Right hindlimb (tissue), 1 donor: Measurements from ENCODE around the gene VILL.
"Not testable (repeated sequence)": the region's sequence is repeated elsewhere in the genome, so short reads cannot be mapped to it uniquely, and the experiment has no call there.

Experiments used
- DNase-seq: peaks from one replicate; pipeline ENCODE4 v3.0.0-alpha.2; 2018

Gene VILL

DNA sequence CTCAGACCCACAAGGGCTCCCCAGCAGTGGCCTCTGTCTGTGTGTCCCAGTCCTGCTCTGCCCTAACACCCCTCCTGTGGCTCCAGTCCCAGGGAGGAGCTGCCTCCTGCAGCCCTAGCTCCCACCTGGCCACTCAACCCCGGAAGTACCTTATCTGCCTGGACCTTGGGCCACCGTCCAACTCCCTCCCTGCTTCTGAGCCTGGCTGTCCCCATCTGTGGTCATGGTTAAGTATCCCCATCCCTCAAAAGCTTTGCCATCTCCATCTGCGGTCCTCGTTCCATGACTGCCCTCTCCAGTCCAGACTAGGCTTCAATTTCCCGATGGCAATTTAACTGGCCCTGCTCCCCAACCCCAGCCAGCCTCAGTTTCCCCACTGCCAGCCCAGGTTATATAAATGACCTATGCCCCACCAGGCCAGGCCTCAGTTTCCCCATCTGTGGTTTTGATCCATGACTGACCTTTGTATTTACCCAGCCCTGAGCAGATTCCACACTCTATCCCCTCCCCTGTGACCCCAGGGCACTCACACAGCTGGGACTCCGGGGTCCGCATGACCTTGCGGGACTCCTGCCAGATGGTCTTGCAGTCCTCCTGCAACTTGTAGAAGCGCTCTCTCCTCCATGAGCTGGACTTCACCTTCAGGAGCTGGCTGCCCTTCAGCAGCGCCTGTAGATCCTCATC, 29.2 kb downstream of the VILL start:
- peak; percentile 17 for DNase-seq

DNA sequence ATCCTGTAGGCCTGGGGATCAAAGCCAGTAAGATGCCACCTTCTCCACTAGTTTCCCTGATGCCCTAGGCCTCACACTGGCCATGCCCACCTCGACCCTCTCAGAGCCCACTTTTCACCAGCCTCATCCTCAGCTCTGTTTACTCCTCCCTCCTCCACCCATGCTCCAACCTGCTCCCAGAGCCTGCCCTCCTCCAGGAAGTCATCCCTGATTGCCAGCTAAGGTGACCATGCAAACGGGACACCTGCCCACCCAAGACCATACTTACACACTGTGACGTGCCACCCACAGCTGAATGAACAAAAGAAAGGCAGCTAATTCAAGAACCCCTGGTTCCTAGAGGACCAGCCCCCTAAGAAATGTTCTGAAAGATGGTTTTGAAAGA, 29.7 kb downstream of the VILL start:
- no peak for DNase-seq

DNA sequence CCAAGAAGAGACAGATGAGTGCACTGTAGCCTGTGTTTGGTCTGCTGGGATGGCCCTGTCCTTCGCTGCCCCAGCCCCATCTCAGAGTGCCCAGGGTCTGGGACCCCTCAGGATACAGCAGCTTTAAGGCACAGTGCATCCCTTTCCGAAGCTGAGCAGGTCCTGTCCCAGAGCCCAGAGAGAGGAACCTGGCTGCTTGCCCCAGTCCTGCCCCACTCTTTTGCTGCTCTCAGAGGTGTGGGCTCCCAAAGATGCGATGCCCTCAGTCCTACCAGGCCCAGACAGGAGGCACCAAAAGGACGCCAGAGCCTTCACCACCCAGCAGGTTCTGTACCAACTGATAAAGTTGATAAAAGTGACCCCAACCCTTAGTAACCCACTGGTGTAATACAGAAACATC, 30.6 kb downstream of the VILL start:
- DNase-seq: peak; percentile 20

DNA sequence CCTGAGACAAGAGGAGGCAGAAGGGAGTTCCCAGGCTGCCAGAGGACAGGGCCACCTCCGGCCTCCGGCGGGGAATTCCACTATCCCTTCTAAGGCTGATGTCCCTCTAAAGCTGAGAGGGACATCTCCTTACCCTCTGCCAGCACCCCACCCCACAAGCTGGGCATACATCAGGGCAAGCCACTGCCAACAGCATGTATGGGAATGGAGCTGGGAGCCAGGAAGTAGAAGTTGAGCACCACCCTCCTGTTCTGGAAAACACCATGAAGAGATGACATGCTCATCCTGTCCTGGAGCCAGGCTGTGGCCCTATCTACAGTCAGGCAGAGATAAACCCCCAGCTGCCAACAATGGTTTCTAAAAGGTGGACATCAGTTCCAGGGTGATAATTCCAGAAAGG, 31.7 kb downstream of the VILL start:
- peak; percentile 17 for DNase-seq

DNA sequence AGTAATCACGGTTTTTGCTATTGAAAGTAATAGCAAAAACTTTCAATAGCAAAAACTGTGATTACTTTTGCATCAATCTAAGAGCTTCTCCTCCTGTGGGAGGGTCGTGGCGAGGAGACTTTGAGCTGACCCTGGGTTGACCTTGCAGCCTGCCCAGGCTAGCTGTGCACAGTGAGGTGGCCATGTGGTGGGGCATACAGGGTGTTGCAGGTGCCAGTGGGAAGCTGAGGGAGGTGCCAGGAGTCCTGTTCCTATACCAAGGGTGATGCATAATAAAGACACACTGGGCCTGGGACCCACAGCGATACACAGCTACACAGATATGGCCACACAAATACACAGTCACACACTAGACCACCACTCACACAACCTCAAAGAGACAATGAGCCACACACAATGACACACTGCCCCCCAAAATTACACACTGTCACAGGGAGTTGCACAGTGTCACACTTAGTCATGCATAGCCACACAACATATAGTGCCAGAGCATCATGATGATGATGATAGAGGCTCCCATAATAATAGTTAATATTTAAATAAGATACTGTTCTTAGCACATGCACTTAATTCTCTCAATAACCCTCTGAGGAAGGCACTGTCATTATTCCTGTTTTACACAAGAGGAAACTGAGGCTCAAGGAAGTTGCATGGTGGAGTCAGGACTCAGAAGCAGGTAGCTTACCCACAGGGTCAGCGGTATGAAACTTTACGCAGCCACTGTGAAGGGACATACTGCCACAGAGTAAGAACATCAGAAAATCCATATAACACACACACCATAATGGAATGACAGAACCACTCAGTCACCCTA, 32.5 kb downstream of the VILL start:
- DNase-seq: peak; percentile 15

DNA sequence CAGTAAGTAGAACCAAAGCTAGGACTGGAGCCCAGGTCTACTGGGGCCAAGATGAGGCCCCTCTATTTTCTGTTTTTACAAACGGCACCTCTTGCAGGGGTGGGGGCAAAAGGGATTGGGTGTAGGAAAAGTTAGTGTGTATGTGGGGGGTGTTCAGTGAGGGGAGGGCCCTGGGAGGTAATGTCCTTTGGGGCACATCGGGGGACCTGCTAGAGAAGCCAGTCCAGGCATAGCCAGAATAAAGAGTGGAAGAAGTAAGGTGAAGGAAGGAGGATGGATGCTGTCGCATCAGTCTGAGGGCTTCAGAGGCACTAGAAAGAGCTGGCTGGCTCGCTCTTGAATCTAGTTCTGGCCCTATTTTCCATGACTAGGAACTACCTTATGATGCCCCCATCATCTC, 36.3 kb downstream of the VILL start:
- DNase-seq: no peak

DNA sequence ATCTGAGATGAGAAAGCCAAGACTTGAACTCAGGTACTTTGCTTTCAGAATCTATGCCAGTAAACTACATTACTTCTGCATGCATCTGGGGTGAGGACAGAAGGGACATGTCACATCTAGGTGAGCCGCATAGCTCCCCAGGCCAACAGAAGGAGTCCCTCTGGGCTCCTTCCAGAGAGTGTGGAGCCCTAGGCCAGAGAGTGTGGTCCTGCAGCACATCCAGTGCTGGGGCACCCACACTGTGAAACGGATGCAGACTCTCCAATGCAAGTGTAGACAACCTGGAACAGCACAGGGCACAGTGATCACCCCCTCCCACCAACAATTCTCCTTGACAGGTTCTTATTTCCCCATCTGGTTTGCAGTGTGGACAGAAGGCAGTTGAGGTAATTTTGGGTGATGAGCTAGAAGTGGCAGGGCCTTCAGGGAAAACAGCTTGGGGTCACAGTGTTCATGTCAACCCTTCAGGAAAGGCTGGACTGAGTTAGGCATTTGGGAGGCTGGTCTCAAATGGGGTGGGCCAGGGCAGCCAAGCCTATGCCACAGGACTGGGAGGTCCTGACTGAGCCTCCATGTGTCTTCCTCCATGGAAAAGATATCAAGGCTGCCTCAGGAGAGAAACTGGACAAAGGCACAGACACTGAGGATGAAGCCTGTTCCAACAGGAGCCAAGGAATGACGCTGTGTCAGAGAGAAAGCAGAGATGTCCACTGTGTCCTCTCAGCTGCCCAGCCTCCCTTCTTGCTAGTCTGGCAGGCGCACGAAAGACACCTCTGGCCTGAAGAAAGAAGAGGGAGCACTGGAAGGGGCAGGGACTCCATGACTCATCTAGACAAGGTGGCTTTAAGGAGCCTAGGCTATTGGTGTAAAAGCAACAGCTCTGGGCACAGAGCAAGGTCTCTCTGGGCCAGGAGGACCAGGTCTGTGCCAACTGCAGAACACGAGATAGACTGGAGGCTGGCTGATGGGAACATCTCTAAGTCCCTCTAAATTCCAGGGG, 37.2 kb downstream of the VILL start:
- DNase-seq: peak; percentile 16

DNA sequence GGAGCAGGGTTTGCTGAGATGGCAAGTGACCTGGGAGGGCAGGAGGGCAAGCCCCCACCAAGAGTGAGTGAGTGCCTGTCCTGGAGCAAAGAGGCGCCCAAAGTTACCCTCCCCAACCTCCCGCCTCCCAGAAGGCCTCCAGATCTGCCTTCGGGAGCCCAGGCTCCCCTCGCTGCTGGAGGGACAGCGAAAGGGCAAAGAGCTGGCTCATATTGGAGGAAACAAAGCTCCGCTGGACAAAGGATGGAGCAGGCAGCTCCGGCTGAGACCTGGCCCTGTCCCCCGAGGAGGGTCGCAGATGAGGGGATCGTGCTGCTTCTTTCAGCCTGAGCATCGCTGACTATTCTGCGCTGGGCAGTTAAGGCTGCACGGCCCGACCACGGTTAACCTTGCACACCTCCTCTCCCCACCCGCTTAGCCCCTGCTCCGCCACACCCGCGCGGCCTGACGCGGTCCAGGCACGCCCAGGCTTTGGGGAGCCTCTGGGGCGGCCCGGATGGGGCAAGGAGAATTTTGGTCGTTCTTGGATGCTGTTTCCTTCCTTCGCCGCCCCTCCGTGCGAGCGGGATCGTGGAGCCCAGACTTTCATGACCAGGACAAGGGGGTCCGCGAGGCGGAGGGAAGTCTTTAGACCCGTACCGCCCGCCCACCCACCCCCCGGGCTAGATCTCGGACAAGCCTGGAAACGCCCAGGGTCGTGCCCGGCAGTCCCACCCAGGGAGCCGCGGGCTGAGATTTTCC, 38.2 kb downstream of the VILL start:
- peak; percentile 48 for DNase-seq

DNA sequence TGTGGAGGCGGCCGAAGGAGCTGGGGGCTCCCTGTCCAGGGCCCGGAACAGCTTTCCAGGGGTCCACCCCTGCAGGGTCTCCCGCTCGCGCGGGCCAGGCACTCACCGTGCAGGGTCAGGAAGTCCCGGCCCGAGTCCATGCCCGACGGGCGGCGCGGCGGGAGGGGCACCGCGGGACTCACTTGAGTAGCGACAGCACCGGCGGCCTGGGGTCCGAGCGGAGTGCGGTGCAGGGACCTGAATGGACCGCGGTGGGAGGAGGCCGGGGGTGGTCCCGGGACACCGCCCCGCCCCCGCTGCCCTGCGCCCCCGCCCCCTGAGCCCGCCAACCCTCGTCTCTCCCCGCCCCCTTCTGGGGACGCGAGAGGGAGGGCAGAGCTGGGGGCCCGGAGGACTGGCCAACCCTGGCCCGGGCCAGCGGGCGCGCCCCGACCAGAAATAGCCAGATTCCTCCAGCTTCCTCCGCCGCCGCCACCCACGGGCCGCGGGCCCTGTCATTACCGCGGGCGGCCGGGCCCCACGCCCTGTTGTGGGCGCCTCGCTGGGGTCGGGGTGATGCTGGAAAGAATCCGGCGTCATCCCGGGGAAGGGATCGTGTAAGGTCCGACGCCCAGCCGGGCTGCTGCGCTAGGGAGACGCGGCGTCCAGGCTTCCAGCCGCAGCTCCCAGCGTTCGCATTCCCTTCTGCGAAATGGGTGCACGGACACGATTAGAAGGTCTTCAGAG, 39.0 kb downstream of the VILL start, which contains the start of gene PLCD1:
TSS of gene PLCD1 (minus strand) at position 243 of the 726 bp plus-strand sequence. CDS start at position 140, 103 bp downstream.
- peak; percentile 91 for DNase-seq

DNA sequence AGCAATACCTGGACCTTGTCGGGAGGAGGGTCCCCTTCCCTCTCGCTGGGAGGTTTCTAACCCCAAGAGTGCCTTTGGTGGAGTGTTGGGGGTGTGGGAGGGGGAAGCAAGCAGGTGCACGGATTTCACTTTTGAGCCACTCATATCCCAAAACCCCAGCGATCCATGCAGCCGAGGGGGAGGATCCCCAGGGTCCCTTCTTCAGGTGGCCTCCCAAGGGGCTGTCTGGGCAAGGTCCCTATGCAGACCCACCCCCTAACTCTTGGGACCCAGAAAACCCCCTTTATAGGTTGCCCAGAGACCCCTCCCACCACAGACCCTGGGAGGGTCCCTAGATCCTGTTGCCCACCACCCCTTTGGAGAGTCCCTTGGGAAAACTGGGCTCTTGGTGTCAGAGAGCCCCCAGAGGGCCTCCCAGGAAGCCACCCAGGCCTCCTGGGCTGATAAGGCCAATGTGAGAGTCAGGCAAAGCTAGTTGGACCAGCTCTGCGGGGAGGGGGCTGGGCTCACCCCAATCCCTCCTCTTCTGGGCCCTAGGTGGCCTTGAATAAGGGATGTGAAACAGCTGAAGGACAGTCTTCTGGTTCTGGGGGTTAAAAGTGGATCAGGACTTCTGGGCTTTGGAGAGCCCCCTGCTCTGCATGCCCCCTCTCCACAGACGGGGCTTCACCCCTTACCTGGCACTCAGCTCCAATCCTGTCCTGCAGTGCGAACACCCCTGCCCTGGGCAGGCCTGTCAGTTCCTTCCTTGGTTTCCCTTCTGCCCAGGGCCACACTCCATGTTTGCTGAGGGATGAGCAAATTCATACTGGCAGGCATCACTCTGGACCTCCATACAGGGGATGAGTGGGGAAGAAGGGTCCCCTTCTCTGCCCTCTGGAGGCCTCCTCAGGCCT, 39.8 kb downstream of the VILL start:
- peak; percentile 23 for DNase-seq

DNA sequence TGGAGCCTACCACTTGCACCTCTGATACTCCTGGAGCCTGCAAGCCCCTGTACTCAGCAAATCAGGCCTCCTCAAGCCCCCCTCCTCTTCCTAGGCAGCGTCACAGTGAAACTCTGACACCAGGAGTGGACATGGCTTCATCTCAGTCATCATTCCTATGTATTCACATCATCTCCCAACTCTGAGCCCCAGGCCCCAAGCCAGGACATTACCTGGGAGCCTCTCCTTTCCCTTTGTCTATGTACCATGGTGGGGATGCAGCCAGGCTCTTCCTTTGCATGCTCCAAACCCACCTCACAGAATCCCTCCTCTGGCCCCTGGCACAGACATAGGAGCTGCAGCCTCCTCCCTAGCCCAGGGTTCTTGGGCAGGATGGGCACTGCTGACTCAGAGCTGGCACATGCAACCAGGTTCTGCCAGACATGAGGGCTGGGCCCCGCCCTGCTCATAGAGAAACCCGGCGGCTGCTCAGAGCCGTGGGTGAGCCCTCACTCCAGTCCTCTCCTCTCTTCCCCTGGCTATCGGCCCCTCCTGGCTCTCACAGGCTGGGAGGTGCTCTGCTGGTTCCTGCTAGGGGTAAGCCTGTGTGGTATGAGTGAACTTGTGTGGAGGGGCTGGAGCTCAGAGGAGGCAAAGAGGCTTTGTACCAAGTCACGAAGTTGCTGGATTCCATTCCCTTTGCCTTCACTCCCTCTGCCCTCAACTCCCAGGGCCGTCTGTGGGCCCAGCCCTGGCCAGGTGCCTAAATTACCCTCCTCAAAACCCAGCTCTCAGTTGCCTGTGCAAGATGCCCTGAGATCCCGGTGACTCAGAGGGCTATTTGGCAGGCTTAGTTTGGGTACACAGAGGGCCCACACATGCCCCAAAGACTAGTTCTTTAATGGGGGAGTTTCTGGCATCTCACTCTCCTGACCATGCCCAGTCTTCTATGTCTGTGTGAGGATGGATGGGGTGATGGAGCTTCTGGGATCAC, 40.7 kb downstream of the VILL start:
- peak; percentile 56 for DNase-seq

DNA sequence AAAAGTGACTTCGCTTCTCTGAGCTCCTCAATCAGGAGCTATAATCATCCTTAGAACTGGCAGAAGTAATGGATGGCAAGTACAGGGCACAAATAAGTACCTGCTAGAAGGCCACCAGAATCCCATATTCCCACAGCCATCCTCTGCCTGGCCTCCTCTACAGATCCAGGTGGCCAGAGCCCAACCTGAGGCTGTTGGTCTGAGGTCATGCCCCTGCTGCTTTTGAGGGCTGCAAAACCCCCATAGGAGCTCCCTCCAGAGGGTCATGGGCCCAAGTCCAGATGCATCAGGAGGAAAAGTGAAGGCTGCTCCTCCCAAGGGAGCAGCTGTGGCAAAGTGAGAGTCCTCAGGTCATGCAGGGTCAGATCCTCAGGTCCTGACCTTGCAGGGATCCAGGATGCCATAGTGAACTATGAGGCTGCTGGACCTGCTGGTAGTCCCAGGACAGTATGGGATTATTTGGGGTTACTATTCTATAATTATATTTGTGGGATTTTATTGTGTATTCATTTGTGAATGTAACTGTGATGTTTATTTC, 41.8 kb downstream of the VILL start:
- no peak for DNase-seq

DNA sequence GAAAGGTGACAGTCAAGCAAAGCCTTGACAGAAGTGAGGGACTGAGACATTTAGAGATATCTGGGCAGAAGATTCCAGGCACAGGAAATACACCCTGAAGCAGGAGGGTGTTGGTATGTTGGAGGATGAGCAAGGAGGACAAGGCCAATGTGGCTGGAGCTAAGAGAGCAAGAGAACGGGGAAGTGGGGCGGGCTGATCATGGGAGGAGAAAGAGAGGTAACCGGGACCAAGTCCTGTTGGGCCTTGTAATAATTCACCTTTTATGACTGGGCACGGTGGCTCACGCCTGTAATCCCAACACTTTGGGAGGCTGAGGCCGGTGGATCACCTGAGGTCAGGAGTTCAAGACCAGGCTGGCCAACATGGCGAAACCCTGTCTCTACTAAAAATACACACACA, 43.0 kb downstream of the VILL start:
- not testable (repeated sequence) for DNase-seq

DNA sequence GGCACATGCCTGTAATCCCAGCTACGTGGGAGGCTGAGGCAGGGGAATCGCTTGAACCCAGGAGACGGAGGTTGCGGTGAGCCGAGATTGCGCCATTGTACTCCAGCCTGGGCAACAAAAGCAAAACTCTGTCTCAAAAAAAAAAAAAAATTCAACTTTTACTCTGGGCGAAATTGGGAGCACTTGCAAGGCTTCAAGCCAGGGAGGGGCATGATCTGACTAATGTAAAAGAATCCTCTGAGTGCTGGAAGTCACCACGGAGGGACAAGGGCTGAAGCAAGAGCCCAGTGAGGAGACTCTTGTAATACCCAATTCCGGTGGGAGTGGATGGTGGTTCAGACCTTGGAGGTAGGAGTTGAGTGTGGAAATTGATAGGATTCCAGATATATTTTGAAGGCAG, 43.7 kb downstream of the VILL start:
- DNase-seq: not testable (repeated sequence)

DNA sequence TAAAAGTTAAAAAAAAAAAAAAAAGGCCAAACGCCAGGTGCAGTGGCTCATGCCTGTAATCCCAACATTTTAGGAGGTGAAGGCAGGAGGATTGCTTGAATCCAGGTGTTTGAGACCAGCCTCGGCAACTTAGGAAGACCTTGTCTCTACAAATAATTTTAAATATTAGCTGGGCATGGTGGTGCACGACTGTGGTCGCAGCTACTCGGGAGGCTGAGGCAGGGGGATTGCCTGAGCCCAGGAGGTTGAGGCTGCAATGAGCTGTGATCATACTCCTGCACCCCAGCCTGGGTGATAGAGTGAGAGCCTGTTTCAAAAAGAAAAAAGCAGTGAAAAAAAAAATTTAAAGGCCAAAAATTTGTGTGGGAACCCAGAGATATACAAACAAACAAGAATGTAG, 45.7 kb downstream of the VILL start:
- DNase-seq: no peak

DNA sequence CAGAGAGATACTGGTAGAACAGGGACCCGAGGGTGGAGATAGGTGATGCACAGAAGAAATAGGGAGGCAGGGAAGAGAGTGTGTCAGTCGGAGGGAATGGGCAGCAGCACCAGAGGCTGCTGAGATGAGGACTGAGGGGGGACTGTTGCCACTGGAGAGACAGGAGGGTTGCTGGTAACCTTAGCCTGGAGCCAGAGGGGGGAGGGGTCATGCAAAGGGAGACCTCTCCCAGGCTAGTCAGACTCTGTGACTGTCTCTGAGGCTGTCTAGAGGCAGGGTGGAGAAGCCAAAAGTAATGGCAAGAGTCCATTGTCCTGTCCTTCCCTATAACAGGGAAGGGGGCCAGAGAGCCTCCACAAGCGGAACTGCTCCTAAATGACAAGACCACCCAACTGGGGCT, 46.3 kb downstream of the VILL start:
- peak; percentile 15 for DNase-seq

DNA sequence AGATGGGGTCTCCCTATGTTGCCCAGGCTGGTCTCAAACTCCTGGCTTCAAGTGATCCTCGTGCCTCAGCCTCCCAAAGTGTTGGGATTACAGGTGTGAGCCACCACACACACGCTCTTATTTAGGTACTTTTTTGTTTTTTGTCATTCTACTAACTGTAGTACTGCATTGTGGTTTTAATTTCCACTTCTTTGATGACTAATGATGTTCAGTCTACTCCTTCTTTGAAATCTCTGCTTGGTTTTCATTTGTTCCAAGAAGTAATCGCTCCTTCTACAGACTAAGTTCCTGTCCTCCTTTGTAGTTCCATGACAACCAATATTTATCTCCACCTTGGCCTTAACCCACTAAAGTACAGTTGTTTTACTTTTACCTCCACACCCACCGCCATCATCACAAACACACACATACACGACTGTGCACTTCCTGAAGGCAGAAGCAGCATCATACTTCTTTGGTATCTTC, 47.9 kb downstream of the VILL start:
- DNase-seq: no peak

DNA sequence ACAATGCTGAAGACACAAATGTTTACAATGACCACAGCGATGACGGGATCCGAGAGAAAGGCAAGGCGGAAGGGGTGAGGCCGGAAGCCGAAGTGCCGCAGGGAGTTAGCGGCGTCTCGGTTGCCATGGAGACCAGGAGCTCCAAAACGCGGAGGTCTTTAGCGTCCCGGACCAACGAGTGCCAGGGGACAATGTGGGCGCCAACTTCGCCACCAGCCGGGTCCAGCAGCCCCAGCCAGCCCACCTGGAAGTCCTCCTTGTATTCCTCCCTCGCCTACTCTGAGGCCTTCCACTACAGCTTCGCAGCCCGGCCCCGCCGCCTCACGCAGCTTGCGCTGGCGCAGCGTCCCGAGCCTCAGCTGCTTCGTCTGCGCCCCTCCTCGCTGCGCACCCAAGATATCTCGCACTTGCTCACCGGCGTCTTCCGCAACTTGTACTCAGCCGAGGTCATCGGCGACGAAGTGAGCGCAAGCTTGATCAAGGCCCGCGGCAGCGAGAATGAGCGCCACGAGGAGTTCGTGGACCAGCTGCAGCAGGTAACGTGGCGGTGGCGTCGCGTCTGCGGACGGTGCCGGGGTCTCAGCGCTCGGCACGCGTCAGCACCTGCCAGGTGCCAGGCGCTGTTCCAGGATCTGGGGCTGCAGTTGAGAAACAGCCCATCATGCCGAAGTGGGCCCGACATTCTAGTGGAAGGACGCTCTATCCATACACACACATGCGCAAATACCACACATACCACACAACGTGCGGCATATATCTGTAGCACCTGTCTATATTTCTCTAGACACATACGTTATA, 48.7 kb downstream of the VILL start, which contains the start of gene DLEC1:
TSS of gene DLEC1 (plus strand) at position 108 of the 798 bp plus-strand sequence. CDS start at position 126, 18 bp downstream.
- DNase-seq: peak; percentile 76
